Kidney (tissue), 14 donors: ENCODE results near the gene SGPL1. TPM values are rescaled to one million over a fixed set of nuclear protein-coding genes. Genes with fewer than 3 reads are reported as not detected.

ENCODE experiments used
- DNase-seq, 5 donors: peaks; one replicate each; pipeline ENCODE4 v3.0.0-alpha.2; 2013 to 2020
- FAIRE-seq: peaks from 2 replicates; lab custom pipeline; 2012; peaks lifted over from hg19 to GRCh38; lab: Jason Lieb, UNC
- H3K27ac ChIP-seq, 2 donors: one replicate each; pipeline ENCODE4 v1.7.0; 2013; ENCODE audit warnings: low read depth in 2 of 2, low read length in 2 of 2, inconsistent platforms in 1 of 2
- H3K27me3 ChIP-seq: one replicate; pipeline ENCODE4 v1.7.1; 2013; ENCODE audit warnings: low read length, inconsistent platforms; ENCODE audit not compliant: control insufficient read depth, insufficient read depth
- H3K36me3 ChIP-seq, 3 donors: one replicate each; pipeline versions ENCODE4 v1.7.0 to v1.7.1; 2013; ENCODE audit warnings: low read length in 3 of 3, control low read depth in 1 of 3, inconsistent platforms in 1 of 3; ENCODE audit not compliant: insufficient read depth in 3 of 3, control insufficient read depth in 2 of 3
- H3K4me1 ChIP-seq, 3 donors: one replicate each; pipeline versions ENCODE4 v1.7.0 to v1.7.1; 2013; ENCODE audit warnings: low read length in 3 of 3, inconsistent platforms in 1 of 3, low read depth in 1 of 3; ENCODE audit not compliant: control insufficient read depth in 2 of 3, insufficient read depth in 2 of 3
- H3K4me3 ChIP-seq, 3 donors: one replicate each; pipeline versions ENCODE4 v1.7.0 to v1.8.1; 2013; ENCODE audit warnings: low read length in 3 of 3, control low read depth in 1 of 3, inconsistent platforms in 1 of 3
- H3K9ac ChIP-seq, 3 donors: one replicate each; pipeline versions ENCODE4 v1.7.0 to v1.7.1; 2013; ENCODE audit warnings: low read length in 3 of 3, control low read depth in 1 of 3, inconsistent platforms in 1 of 3
- H3K9me3 ChIP-seq, 3 donors: one replicate each; pipeline versions ENCODE4 v1.7.0 to v1.7.1; 2013; ENCODE audit warnings: low read length in 3 of 3, control low read depth in 1 of 3, inconsistent platforms in 1 of 3; ENCODE audit not compliant: control insufficient read depth in 2 of 3, insufficient read depth in 1 of 3
- intact Hi-C: fragments of 100-400 bp; cut with DNase I; formaldehyde crosslinking; loops from one replicate; pipeline ENCODE4 v1.11.1; 2022
- polyA plus RNA-seq: library from polyadenylated mRNA; stranded (reverse); fragments of 350-450 nt; fragmentation: Illumina TruSeq; extraction: RNeasy Lipid Tissue Mini Kit (QIAGEN cat#74804); gene quantifications from one replicate; pipeline ENCODE4 v1.2.3, GENCODE V29; 2014; ENCODE audit warnings: low read depth, low replicate concordance; ENCODE audit not compliant: insufficient read depth
- total RNA-seq: library from RNA; stranded (reverse); fragmentation: NEBNext Ultra II Directional; extraction: Animal tissue kit (Norgen Biotek cat#: 25700); gene quantifications from one replicate; pipeline ENCODE4 v1.2.1, GENCODE V29; 2021
- TF ChIP-seq, protein P1 (sequence below): IDR thresholded peaks from 3 replicates; pipeline ENCODE4 v1.5.1; 2012; ENCODE audit warnings: mild to moderate bottlenecking, moderate library complexity, borderline replicate concordance; ENCODE audit not compliant: insufficient read depth; ENCODE audit errors: extremely low read depth
- donor health status: control.
- donor health status: control.
- donor health status: control.
- donor health status: control.
- donor health status: control.
- donor health status: DM: yes; HTN: yes; CAD: no.
- donor health status: Normal renal cell carcinoma (clear cell type).

The SGPL1 gene
- total and polyA plus RNA-seq, 2 donors from 2014 or later = 13.5 to 105 TPM

GRCh38 chr10:70909326-70909935 lies 93.7 kb downstream of the SGPL1 start:
- Histone ChIP-seq H3K36me3 (no peaks in the 10 kb centered on the region), H3K9me3 (no peaks in the 10 kb centered on the region), H3K27me3 (no peaks in the 10 kb centered on the region), H3K9ac (no peak overlapping the region), H3K4me3 (no peak overlapping the region), H3K27ac (no peak overlapping the region), H3K4me1 (no peaks in the 10 kb centered on the region)
- TF ChIP-seq, protein P1, sequence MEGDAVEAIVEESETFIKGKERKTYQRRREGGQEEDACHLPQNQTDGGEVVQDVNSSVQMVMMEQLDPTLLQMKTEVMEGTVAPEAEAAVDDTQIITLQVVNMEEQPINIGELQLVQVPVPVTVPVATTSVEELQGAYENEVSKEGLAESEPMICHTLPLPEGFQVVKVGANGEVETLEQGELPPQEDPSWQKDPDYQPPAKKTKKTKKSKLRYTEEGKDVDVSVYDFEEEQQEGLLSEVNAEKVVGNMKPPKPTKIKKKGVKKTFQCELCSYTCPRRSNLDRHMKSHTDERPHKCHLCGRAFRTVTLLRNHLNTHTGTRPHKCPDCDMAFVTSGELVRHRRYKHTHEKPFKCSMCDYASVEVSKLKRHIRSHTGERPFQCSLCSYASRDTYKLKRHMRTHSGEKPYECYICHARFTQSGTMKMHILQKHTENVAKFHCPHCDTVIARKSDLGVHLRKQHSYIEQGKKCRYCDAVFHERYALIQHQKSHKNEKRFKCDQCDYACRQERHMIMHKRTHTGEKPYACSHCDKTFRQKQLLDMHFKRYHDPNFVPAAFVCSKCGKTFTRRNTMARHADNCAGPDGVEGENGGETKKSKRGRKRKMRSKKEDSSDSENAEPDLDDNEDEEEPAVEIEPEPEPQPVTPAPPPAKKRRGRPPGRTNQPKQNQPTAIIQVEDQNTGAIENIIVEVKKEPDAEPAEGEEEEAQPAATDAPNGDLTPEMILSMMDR = no peak
- FAIRE-seq = no peak
- peak in 1 of 5 donors; percentile 41 for DNase-seq
- intact Hi-C loops = no loop called here

DNA sequence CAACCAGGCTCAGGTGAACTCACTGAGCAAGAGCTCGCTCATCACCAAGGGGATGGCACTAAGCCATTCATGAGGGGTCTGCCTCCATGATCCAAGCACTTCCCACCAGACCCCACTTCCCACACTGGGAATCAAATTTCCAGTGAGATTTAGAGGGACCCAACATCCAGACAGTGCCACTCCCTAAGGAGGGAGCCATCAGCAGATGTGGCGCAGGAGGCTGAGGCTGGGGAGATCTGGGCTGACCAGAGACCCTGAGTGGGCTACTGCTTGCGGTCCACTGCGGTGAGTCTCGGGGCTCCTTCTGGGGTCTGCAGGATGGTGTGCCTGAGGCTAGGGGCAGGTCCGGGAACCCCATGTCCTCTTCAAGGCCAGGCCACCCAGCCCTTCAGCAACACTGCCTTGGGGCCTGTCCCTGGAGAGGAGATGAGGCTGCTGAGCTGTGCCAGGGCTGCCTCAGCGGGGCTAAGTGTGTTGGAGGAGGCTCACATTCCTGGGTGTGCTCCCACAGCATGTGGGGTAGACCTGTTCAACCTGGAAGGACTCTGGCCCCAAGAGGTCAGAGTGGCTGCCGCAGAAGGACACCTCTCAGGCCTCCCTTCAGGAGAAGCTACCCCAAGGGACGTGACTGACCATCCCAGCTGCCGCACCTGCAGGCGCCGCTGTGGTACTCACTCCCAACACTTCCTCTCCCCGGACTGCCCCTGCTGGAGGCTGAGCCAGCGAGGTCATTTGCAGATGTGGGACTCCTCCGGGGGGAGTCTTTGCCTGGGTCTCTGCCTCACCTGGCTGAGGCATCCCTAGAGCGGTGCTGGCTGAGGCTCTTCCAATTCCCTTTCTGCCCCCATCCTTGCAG lies 95.0 kb downstream of the SGPL1 start:
- intact Hi-C loops = loop anchor here (10.0 kb wide), 1 partner anchor 374 kb away; no protein-coding TSS in a partner anchor
- DNase-seq (peak in 1 of 5 donors; percentile 59), FAIRE-seq (no peak)
- Histone ChIP-seq H3K9me3 (no peaks in the 10 kb centered on the region), H3K9ac (no peak overlapping the region), H3K27me3 (no peaks in the 10 kb centered on the region), H3K4me3 (no peak overlapping the region), H3K36me3 (no peaks in the 10 kb centered on the region), H3K4me1 (no peaks in the 10 kb centered on the region), H3K27ac (no peak overlapping the region)
- TF ChIP-seq, protein P1 = no peak

DNA sequence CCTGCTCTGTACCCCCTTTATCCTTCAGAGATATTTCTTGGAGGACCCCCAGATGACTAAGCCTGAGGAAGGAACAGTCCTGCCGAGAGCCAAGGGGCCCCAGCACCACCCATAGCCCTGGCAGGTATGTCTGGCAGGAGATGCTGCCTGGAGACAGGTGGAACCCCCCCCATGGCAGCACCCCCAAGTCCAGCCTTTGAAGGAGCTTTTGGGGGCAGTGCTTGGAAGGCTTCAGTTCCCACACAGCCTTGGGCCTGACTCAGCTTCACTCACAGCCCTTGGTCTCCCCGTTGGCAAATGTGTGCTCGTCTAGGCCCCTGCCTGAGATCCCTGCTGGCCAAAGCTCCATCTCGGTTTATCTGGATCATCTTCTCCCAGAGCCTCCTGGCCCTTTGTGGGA lies 95.6 kb downstream of the SGPL1 start:
- FAIRE-seq = no peak
- no peaks in the 10 kb centered on the region for H3K36me3 ChIP-seq
- no peak overlapping the region for H3K9ac ChIP-seq
- intact Hi-C loops = loop anchor here (10.0 kb wide), 1 partner anchor 373 kb away; no protein-coding TSS in a partner anchor
- no peaks in the 10 kb centered on the region for H3K27me3 ChIP-seq
- H3K4me1 ChIP-seq = no peaks in the 10 kb centered on the region
- H3K9me3 ChIP-seq = no peaks in the 10 kb centered on the region
- H3K27ac ChIP-seq = no peak overlapping the region
- no peak overlapping the region for H3K4me3 ChIP-seq
- DNase-seq = peak in 1 of 5 donors; percentile 21
- TF ChIP-seq, protein P1 = no peak
